Measurements from ENCODE around the gene MCRIP2.

MCRIP2 gene

GRCh38 chr16:620700-621525 is 20.7 kb upstream of the MCRIP2 start:
- H3K27ac ChIP-seq: peak overlapping the region; percentile 97
- DNase-seq (ENCODE audit: low spot score): no peak
- ChIA-PET POLR2A (ENCODE audit: low non-redundant PET) (no interaction called here), CTCF (interaction anchor here (3.7 kb wide), 1 partner anchor 28 kb away, joined by 17 read pairs; no protein-coding TSS in a partner anchor)
- TF ChIP-seq, protein P1, sequence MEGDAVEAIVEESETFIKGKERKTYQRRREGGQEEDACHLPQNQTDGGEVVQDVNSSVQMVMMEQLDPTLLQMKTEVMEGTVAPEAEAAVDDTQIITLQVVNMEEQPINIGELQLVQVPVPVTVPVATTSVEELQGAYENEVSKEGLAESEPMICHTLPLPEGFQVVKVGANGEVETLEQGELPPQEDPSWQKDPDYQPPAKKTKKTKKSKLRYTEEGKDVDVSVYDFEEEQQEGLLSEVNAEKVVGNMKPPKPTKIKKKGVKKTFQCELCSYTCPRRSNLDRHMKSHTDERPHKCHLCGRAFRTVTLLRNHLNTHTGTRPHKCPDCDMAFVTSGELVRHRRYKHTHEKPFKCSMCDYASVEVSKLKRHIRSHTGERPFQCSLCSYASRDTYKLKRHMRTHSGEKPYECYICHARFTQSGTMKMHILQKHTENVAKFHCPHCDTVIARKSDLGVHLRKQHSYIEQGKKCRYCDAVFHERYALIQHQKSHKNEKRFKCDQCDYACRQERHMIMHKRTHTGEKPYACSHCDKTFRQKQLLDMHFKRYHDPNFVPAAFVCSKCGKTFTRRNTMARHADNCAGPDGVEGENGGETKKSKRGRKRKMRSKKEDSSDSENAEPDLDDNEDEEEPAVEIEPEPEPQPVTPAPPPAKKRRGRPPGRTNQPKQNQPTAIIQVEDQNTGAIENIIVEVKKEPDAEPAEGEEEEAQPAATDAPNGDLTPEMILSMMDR (conservative IDR thresholded peaks at IDR 0.05; ENCODE audit: low read depth): no peak

DNA sequence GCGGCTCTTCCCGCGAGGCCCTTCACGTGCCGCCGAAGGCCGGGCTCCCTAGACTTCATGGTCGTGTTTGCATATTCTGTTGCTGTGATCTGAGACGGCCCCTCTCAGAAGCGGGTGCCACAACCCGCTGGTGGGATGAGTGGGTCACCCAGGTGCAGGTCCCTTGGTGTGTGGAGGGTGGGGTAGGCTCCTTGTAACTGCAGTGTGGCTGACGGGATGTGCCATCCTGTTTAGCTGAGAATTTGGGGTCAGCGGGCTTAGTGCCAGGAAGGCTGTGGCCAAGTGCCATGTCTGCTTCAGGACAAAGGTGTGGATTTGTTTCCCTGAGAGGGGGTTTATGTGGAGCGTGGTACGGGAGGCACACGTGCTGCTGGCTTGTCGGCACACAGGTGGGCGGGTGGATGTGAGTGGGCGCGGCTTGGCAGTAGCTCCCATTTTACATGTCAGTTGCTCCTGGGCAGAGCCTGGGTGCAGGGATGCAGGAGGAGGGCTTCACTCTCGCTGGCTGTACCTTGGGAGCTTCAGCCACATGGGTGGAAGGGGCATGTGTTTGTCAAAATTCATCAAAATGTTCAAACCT is 20.0 kb upstream of the MCRIP2 start:
- CTCF ChIA-PET: interaction anchor here (0.7 to 3.7 kb wide), 3 partner anchors 26 to 31 kb away, joined by 3 to 17 read pairs (median 8); no protein-coding TSS in a partner anchor
- DNase-seq (ENCODE audit: low spot score): no peak
- TF ChIP-seq, protein P1 (conservative IDR thresholded peaks at IDR 0.05; ENCODE audit: low read depth): no peak
- H3K27ac ChIP-seq: peak overlapping the region; percentile 97
- POLR2A ChIA-PET (ENCODE audit: low non-redundant PET): no interaction called here

DNA sequence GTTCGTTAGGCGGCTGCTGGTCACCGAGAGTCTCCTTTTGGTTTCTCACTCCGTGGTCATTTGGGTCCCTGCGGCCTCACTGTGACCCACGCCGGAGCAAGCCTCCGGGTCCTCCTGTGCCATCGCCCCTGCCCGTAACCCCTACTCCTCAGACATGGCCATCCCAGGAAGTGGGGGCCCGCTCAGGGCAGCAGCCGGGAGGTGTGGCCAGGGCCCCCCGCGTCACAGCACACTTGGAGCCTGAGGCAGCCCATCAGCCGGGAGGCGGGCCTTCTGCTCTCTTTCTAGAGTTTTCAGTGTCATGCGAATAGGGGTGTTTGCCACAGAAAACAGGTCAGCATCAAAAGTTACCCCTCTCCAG is 18.7 kb upstream of the MCRIP2 start:
- CTCF ChIA-PET: interaction anchor here (3.7 kb wide), 1 partner anchor 30 kb away, joined by 17 read pairs; no protein-coding TSS in a partner anchor
- no peak for DNase-seq (ENCODE audit: low spot score)
- TF ChIP-seq, protein P1 (conservative IDR thresholded peaks at IDR 0.05; ENCODE audit: low read depth): no peak
- POLR2A ChIA-PET (ENCODE audit: low non-redundant PET): no interaction called here
- H3K27ac ChIP-seq: peak overlapping the region; percentile 97

DNA sequence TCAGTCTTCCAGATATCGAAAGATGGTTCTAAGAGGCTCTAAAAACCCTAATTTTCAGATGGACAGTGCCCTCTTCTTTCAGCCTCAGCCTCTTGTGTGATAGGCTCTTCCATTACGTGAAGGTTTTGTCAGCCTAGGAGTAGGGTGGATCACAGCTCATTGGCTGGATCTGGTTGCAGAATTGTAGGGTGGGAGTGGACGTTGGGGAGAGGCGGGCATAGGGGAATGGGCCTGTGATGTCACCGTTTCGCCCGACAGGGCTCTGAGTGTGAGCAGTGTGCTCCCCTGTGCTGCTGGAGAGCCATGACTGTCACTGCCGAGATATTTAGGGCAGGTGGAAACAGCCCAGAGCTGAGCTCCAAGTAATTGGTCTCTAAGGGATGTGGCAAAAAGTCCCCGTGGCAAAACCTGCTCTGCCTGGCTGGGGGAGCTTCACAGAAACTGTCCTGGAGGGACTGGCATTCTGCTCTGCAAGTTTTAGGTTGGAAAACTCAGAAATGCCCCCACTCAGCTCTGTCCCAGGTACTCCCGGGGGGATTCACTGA is 17.0 kb upstream of the MCRIP2 start:
- TF ChIP-seq, protein P1 (conservative IDR thresholded peaks at IDR 0.05; ENCODE audit: low read depth): no peak
- CTCF ChIA-PET: interaction anchor here (0.7 to 1.4 kb wide), 2 partner anchors 32 to 35 kb away, joined by 4 to 5 read pairs; no protein-coding TSS in a partner anchor
- peak overlapping the region; percentile 97 for H3K27ac ChIP-seq

DNA sequence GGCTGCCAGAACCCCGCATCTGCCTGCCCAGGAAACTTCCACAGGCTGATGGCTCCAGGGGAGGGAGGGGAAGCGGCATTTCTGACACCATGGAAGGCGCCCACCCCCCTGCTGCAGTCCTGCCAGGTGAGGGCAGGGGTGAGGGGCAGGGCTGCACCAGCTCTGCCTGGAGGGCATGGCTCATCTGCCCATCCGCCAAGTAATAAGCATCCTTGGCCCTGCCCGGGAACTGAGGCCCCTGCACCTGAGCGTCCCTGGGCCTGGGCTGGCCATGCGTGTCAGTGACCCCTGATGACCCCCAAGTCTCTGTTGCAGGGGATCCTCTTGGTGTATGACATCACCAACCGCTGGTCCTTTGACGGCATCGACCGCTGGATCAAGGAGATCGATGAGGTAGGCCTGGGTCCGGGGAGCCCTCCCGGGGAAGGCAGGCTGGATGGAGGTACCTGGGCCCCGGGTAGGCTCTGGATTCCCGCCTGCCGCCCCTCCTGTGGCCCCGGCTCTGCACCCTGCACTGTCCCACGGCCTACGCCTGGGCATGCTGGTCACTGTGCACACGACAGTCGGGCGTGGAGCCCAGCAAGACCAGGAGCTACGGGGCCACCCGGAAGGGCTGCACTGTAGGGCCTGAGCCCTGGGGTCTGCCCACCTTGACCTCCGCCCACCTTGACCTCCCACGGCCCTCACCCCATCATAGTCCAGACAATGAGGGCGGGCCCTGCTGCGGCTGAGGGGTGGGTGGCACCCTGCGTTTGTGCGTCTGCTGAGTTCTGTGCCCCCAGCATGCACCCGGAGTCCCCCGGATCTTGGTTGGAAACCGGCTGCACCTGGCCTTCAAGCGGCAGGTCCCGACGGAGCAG is 16.3 kb upstream of the MCRIP2 start:
- peak overlapping the region; percentile 97 for H3K27ac ChIP-seq
- ChIA-PET CTCF (interaction anchor here (1.4 kb wide), 1 partner anchor 33 kb away, joined by 5 read pairs; no protein-coding TSS in a partner anchor), POLR2A (ENCODE audit: low non-redundant PET) (no interaction called here)
- DNase-seq (ENCODE audit: low spot score): no peak
- TF ChIP-seq, protein P1 (conservative IDR thresholded peaks at IDR 0.05; ENCODE audit: low read depth): no peak

More for the DNA sequence above, 17.0 kb upstream of the MCRIP2 start:
- no peak for DNase-seq (ENCODE audit: low spot score)
- POLR2A ChIA-PET (ENCODE audit: low non-redundant PET): no interaction called here
